Loucy (cell line): Measurements from ENCODE around the gene CLEC2L.

Experiments
- H2AFZ ChIP-seq: fragments of 200-600 bp; sonication (generic); 2 replicates; pipeline ENCODE4 v1.6.0; 2016; ENCODE audit warnings: antibody characterized with exemption, mild to moderate bottlenecking, low read length, moderate library complexity
- H3F3A ChIP-seq: fragments of 200-600 bp; 2 replicates; pipeline ENCODE4 v1.6.0; 2016; ENCODE audit warnings: antibody characterized with exemption, low read depth, mild to moderate bottlenecking
- H3K27me3 ChIP-seq: fragments of 200-600 bp; sonication (generic); 2 replicates; pipeline ENCODE4 v1.6.1; 2014; ENCODE audit warnings: low read length, mild to moderate bottlenecking; ENCODE audit not compliant: insufficient read depth, poor library complexity, severe bottlenecking
- H3K36me3 ChIP-seq: fragments of 200-600 bp; sonication (generic); 2 replicates; pipeline ENCODE4 v1.6.1; 2016; ENCODE audit warnings: low read length; ENCODE audit not compliant: insufficient read depth
- H3K4me1 ChIP-seq: fragments of 200-600 bp; sonication (generic); 2 replicates; pipeline ENCODE4 v1.5.1; 2014; ENCODE audit warnings: low read length, mild to moderate bottlenecking; ENCODE audit not compliant: insufficient read depth, poor library complexity, severe bottlenecking
- H3K4me2 ChIP-seq: fragments of 200-600 bp; sonication (generic); 2 replicates; pipeline ENCODE4 v1.6.0; 2014; ENCODE audit warnings: antibody characterized with exemption, low read length, low read depth, mild to moderate bottlenecking; ENCODE audit not compliant: poor library complexity, severe bottlenecking
- H3K4me3 ChIP-seq: fragments of 200-600 bp; sonication (generic); 2 replicates; pipeline ENCODE4 v1.5.1; 2014; ENCODE audit warnings: low read length, mild to moderate bottlenecking, mixed read lengths; ENCODE audit not compliant: poor library complexity, severe bottlenecking
- H3K79me2 ChIP-seq: fragments of 200-600 bp; sonication (generic); 2 replicates; pipeline ENCODE4 v1.6.1; 2014; ENCODE audit warnings: low read length; ENCODE audit not compliant: insufficient read depth
- H3K9ac ChIP-seq: fragments of 200-600 bp; sonication (generic); 2 replicates; pipeline ENCODE4 v1.6.0; 2014; ENCODE audit warnings: mild to moderate bottlenecking, low read depth, low read length, moderate library complexity; ENCODE audit not compliant: poor library complexity, severe bottlenecking
- H3K9me2 ChIP-seq: fragments of 200-600 bp; sonication (generic); replicated peaks from 2 replicates; pipeline ENCODE4 v1.6.1; 2016; ENCODE audit warnings: low read depth, low read length, mixed read lengths
- H3K9me3 ChIP-seq: fragments of 200-600 bp; sonication (generic); 2 replicates; pipeline ENCODE4 v1.6.1; 2014; ENCODE audit warnings: mild to moderate bottlenecking, antibody characterized with exemption, low read length, low read depth; ENCODE audit not compliant: insufficient read depth
- H4K20me1 ChIP-seq: fragments of 200-600 bp; sonication (generic); 2 replicates; pipeline ENCODE4 v1.6.0; 2014; ENCODE audit warnings: antibody characterized with exemption, low read length, mild to moderate bottlenecking; ENCODE audit not compliant: insufficient read depth, poor library complexity, severe bottlenecking
- CTCF ChIP-seq: fragments of 200-600 bp; sonication (generic); conservative IDR thresholded peaks from 2 replicates; pipeline ENCODE4 v1.5.1; 2014; ENCODE audit warnings: mild to moderate bottlenecking, antibody characterized with exemption, low read length
- EZH2phosphoT487 ChIP-seq: fragments of 200-600 bp; IDR thresholded peaks from 2 replicates; pipeline ENCODE4 v1.6.1; 2018; ENCODE audit warnings: antibody characterized with exemption, mild to moderate bottlenecking, moderate library complexity, borderline replicate concordance

The CLEC2L gene

GRCh38 chr7:139574618-139575337, 51.3 kb downstream of the CLEC2L start:
- Histone ChIP-seq H3K4me3 (no peak overlapping the region), H3K9ac (no peak overlapping the region), H3K4me1 (no peaks in the 10 kb centered on the region), H3F3A (no peaks in the 10 kb centered on the region), H3K79me2 (no peaks in the 10 kb centered on the region), H3K9me3 (no peaks in the 10 kb centered on the region), H3K9me2 (no peaks in the 10 kb centered on the region), H4K20me1 (no peaks in the 10 kb centered on the region), H3K4me2 (no peak overlapping the region), H2AFZ (no peak overlapping the region), H3K27me3 (no peaks in the 10 kb centered on the region), H3K36me3 (peaks cover 11% of the 10 kb centered on the region; the same call in 1 of the 2 replicates)
- TF ChIP-seq EZH2phosphoT487 (no peak), CTCF (no peak)

GRCh38 chr7:139575338-139575680, 51.8 kb downstream of the CLEC2L start:
- no peak overlapping the region for H3K4me3 ChIP-seq
- H3K9ac ChIP-seq, result no peak overlapping the region
- H3K36me3 ChIP-seq, result peaks cover 11% of the 10 kb centered on the region; the same call in 1 of the 2 replicates
- H3K9me3 ChIP-seq, result no peaks in the 10 kb centered on the region
- no peaks in the 10 kb centered on the region for H3K9me2 ChIP-seq
- H3K79me2 ChIP-seq, result no peaks in the 10 kb centered on the region
- TF ChIP-seq EZH2phosphoT487 (no peak), CTCF (no peak)
- H2AFZ ChIP-seq, result no peak overlapping the region
- no peaks in the 10 kb centered on the region for H3K27me3 ChIP-seq
- H3F3A ChIP-seq, result no peaks in the 10 kb centered on the region
- no peak overlapping the region for H3K4me2 ChIP-seq
- H4K20me1 ChIP-seq, result no peaks in the 10 kb centered on the region
- no peaks in the 10 kb centered on the region for H3K4me1 ChIP-seq

- H3K9ac ChIP-seq, result no peak overlapping the region
- no peaks in the 10 kb centered on the region for H3K4me1 ChIP-seq
- no peaks in the 10 kb centered on the region for H3K9me2 ChIP-seq
- H2AFZ ChIP-seq, result no peak overlapping the region
- H3K4me2 ChIP-seq, result no peak overlapping the region
- peaks cover 19% of the 10 kb centered on the region; the same call in 1 of the 2 replicates for H3K36me3 ChIP-seq
- no peaks in the 10 kb centered on the region for H3K27me3 ChIP-seq
- H3K4me3 ChIP-seq, result no peak overlapping the region
- no peaks in the 10 kb centered on the region for H4K20me1 ChIP-seq
- TF ChIP-seq CTCF, result no peak
- TF ChIP-seq EZH2phosphoT487, result no peak
- H3K79me2 ChIP-seq, result no peaks in the 10 kb centered on the region
- no peaks in the 10 kb centered on the region for H3F3A ChIP-seq
- no peaks in the 10 kb centered on the region for H3K9me3 ChIP-seq
Measured at GRCh38 chr7:139576179-139576973, 52.9 kb downstream of the CLEC2L start.
